GM19351 (cell line): ENCODE measurements around the gene BRIP1.

ENCODE experiments used
- ATAC-seq: cut with Tn5 transposase; IDR thresholded peaks from one replicate; pipeline ENCODE4 v1.9.1; 2021; ENCODE audit warnings: mild to moderate bottlenecking, moderate library complexity; ENCODE audit not compliant: unreplicated experiment

The BRIP1 gene

DNA sequence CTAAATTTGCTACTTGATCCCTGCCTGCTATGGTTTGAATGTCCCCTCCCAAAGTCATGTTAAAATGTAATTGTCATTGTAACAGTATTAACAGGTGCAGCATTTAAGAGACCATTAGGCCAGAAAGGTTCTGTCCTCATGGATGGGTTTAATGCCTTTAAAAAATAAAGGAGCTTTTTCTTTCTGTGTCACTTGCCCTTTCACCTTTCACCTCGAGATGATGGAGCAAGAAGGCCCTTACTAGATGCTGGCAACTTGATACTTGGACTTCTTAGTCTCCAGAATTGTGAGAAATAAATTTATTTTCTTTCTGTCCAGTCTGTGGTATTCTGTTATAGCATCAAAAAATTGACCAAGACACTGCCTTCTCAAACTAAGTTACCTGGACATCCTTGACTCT, 98.5 kb downstream of the BRIP1 start:
- no peak for ATAC-seq

DNA sequence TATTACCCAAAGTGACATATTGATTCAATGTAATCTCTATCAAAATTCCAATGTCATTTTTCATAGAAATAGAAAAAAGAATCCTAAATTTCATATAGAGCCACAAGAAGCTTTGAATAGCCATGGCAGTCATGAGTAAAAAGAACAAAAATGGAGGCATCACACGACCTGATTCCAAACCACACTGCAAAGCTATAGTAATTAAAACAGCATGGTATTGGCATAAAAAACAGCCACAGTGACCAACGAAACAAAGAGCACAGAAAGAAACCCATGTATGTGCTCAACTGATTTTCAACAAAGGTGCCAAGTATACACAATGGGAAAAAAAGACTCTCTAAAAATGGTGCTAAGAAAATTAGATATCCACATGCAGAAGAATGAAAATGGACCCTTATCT, 101.5 kb downstream of the BRIP1 start:
- ATAC-seq: no peak

DNA sequence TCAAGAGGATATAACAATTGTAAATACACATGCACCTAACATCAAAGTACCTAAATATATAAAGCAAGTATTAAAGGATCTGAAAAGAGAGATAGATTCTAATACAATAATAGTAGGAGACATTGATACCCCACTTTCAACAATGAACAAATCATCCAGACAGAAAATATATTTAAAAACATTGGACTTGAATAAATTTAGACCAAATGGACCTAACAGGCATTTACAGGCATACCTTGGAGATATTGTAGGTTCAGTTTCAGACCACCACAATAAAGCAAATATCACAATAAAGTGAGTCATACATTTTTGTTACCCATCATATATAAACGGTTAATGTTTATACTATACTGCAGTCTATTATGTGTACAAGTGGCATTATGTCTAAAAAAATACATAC, 104.0 kb downstream of the BRIP1 start:
- no peak for ATAC-seq

DNA sequence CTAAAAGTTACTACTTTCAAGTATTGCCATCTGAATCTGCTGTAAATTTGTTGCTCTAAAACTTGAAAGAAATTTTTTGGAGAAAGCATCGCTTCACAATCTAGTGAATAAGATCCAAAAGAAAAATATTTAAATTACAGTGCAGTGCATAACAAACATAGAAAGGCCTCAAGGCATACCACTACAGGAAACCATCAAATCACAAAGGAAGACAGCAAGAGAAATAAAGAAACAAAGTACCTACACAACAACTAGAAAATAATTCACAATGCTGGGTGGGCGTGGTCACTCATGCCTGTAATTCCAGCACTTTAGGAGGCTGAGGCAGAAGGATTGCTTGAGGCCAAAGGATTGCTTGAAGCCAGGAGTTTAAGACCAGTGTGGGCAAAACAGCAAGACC, 104.9 kb downstream of the BRIP1 start:
- no peak for ATAC-seq

DNA sequence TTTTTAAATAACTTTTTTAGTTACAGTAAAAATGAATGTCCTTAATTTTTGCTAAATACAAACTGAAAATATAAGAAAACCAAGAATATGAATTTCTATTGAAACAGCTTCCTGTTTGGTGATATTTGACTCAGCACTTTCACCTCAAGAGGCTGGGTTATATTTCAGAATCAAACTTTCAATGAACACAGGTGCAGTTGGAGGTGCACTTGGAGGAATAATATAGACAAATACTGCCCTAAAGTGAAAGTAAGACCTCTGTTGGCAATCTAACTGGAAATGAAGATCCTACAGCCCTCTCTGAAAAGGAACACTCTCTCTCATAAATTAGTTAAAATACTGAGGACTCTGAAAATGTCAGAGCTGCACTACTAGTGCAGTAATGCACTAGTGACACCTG, 106.2 kb downstream of the BRIP1 start:
- peak; percentile 81 for ATAC-seq

- ATAC-seq: no peak
Observed at GRCh38 chr17:61756561-61756960, 106.8 kb downstream of the BRIP1 start.

GRCh38 chr17:61755668-61756067, 107.7 kb downstream of the BRIP1 start:
- ATAC-seq: no peak

DNA sequence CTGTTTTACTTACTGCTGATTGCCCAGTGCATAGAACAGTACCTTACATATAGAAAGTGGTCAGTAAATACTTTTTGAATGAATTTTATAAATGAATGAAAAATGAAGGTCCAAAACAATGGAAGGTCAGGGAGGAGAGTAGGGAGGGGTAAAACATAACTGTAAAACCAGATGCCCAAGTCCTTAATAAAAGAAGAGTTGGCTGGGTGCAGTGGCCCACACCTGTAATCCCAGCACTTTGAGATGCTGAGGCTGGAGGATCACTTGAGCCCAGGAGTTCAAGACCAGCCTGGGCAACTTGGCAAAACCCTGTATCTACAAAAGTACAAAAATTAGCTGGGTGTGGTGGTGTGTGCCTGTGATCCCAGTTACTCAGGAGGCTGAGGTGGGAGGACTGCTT, 108.2 kb downstream of the BRIP1 start:
- ATAC-seq: no peak

- no peak for ATAC-seq
Observed at GRCh38 chr17:61754124-61754523, 109.2 kb downstream of the BRIP1 start.

GRCh38 chr17:61753696-61754095, 109.6 kb downstream of the BRIP1 start:
- ATAC-seq: no peak

DNA sequence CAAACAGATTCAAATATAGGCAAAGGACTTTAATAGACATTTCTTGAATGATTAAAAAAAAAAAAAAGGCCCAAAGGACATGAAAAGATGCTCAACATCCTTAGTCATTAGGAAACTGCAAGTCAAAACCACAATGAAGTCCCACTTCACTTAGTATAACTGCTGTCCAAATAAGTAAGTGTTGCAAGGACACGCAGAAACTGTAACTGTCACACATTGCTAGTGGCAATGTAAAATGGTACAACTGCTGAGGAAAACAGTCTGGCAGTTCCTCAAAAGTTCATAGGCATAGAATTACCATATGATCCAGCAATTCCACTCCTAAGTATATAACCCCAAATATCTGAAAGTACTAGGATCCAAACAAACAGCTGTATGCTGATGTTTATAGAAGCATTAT, 112.7 kb downstream of the BRIP1 start:
- peak; percentile 90 for ATAC-seq

GRCh38 chr17:61749823-61750404, 113.4 kb downstream of the BRIP1 start:
- no peak for ATAC-seq

- ATAC-seq: no peak
Observed at GRCh38 chr17:61746248-61746985, 116.9 kb downstream of the BRIP1 start.

- ATAC-seq: no peak
Observed at GRCh38 chr17:61744804-61745203, 118.5 kb downstream of the BRIP1 start.

- ATAC-seq: no peak
Observed at GRCh38 chr17:61744252-61744651, 119.1 kb downstream of the BRIP1 start.

DNA sequence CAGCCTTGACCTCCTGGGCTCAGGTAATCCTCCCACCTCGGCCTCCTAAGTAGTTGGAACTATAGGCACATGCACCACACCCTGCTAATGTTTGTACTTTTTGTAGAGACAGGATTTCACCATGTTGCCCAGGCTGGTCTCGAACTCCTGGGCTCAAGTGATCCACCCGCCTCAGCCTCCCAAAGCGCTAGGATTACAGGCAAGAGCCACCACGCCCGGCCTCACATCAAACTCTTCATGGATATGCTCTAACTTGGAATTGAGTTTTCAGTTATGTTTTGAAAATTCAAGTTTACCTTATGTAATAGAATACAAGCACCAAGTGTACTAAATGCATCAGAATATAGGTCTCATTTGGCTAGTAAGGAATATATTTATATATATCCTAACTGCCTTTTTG, 119.6 kb downstream of the BRIP1 start:
- ATAC-seq: no peak

DNA sequence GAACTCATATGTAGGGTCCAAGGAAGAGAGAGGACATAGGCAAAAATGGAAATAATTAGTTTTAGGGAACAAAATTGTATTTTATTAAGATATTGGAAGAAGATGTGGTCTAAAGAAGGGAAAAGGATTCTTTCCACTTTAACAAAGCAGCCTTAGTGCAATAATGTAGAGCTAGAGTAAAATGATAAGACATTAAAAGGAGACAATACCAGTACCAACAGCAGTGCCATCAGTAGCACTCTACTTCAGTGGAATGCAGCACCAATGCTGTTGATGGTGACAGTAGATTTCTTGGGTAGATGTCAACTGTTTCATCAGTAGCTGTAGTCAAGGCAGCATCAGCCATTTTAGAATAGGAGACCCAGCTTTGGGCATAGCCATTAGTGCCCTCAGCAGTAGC, 124.3 kb downstream of the BRIP1 start:
- ATAC-seq: no peak

GRCh38 chr17:61738249-61738648, 125.1 kb downstream of the BRIP1 start:
- ATAC-seq: no peak

- ATAC-seq: no peak
Observed at GRCh38 chr17:61737820-61738219, 125.5 kb downstream of the BRIP1 start.

GRCh38 chr17:61736438-61736837, 126.9 kb downstream of the BRIP1 start:
- no peak for ATAC-seq

GRCh38 chr17:61735807-61736206, 127.5 kb downstream of the BRIP1 start:
- no peak for ATAC-seq

DNA sequence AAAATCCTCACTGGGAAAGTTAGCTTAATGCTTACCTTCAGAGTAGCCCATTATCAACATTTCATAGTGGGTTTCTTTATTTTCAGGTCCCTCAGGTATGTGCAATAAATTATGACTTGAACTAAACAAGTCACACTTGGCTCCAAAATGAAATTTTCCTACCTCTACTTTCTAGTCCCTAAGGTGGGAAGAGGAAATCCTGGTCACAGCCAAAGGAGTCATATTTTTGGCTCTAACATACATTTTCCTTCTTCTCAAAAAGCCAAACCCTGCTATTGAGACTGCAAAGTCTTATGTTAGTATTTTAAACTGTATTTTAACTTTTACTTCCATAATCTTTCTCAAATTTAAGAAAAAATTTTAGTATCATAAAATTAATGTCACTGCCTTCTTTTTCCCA, 128.9 kb downstream of the BRIP1 start:
- no peak for ATAC-seq

DNA sequence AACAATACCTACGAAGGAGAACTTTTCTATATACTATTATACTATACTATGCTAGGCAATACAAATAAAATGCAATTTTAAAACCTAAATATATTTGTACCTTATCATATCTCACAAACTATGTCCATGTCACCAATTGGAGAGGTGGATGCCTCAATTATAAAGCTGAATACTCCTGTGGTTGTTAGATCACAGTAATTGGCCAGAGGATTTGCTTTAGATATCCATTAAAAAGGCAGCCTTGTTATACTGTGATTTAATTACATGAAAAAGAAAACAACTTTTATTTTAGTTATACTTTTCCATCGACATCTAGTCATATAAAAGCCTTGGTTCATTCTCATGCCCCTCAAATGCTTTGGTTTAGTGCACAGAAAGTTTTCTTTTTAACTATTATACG, 129.3 kb downstream of the BRIP1 start:
- ATAC-seq: no peak
